IMR-90 (cell line): ENCODE measurements around the gene ZNF580. TPM values are rescaled to one million over a fixed set of nuclear protein-coding genes. Genes with fewer than 3 reads are reported as not detected.

Source experiments
- ATAC-seq: fragments of 200-7000 bp; cut with Tn5 transposase; 2 replicates; pipeline ENCODE4 v1.9.1; 2020; ENCODE audit warnings: low read depth, mild to moderate bottlenecking, moderate library complexity
- BruUV-seq: library from RNA; stranded (reverse); fragments of 400-500 nt; replicated peaks from 2 replicates; lab custom pipeline; 2021; lab: Mats Ljungman, UMichigan
- CTCF ChIA-PET: fragments of 300-600 bp; formaldehyde crosslinking; extraction: SDS; loops from one replicate; lab custom pipeline; 2021; ENCODE audit warnings: antibody characterized with exemption; lab: Yijun Ruan, JAX
- POLR2A ChIA-PET: fragments of 300-600 bp; sonication (Branson Sonifier 250); formaldehyde crosslinking; loops from one replicate; lab custom pipeline; 2022; ENCODE audit warnings: antibody characterized with exemption; ENCODE audit not compliant: unreplicated experiment; lab: Charles Lee
- DNase-seq: peaks from one replicate; pipeline ENCODE4 v3.0.0; 2013
- H2AFZ ChIP-seq: replicated peaks from 2 replicates; pipeline ENCODE3; 2013; ENCODE audit warnings: low read length, mild to moderate bottlenecking; ENCODE audit not compliant: poor library complexity
- H2AK5ac ChIP-seq: 2 replicates; pipeline ENCODE4 v1.6.1; 2013; ENCODE audit warnings: low read depth, low read length, inconsistent platforms
- H2AK9ac ChIP-seq: replicated peaks from 2 replicates; pipeline ENCODE3; 2013; ENCODE audit warnings: mild to moderate bottlenecking, low read depth, low read length, moderate library complexity; ENCODE audit not compliant: poor library complexity
- H2BK120ac ChIP-seq: 2 replicates; pipeline ENCODE4 v1.6.1; 2013; ENCODE audit warnings: low read depth, low read length, inconsistent platforms
- H2BK15ac ChIP-seq: 3 replicates; pipeline ENCODE4 v1.6.1; 2013; ENCODE audit warnings: low read depth, low read length, inconsistent platforms
- H2BK20ac ChIP-seq: 2 replicates; pipeline ENCODE4 v1.6.1; 2013; ENCODE audit warnings: low read depth, mild to moderate bottlenecking, inconsistent platforms, low read length, moderate library complexity
- H2BK5ac ChIP-seq: 2 replicates; pipeline ENCODE4 v1.6.1; 2013; ENCODE audit warnings: mild to moderate bottlenecking, low read depth, low read length, inconsistent platforms; ENCODE audit not compliant: poor library complexity, severe bottlenecking
- H3K14ac ChIP-seq: replicated peaks from 2 replicates; pipeline ENCODE4 v1.6.1; 2013; ENCODE audit warnings: low read depth, low read length, inconsistent platforms
- H3K18ac ChIP-seq: 2 replicates; pipeline ENCODE4 v1.6.1; 2013; ENCODE audit warnings: low read depth, low read length, control low read depth
- H3K23ac ChIP-seq: 2 replicates; pipeline ENCODE4 v1.6.1; 2013; ENCODE audit warnings: low read depth, low read length, inconsistent platforms
- H3K27ac ChIP-seq: 2 replicates; pipeline ENCODE4 v1.5.1; 2013; ENCODE audit warnings: mild to moderate bottlenecking, control low read depth, low read length; ENCODE audit not compliant: insufficient read depth
- H3K27me3 ChIP-seq: 2 replicates; pipeline ENCODE4 v1.6.1; 2013; ENCODE audit warnings: low read length; ENCODE audit not compliant: control insufficient read depth, insufficient read depth
- H3K36me3 ChIP-seq: 2 replicates; pipeline ENCODE4 v1.6.1; 2013; ENCODE audit warnings: low read length, mixed read lengths; ENCODE audit not compliant: control insufficient read depth, insufficient read depth
- H3K4ac ChIP-seq: 2 replicates; pipeline ENCODE4 v1.6.1; 2013; ENCODE audit warnings: low read depth, low read length, inconsistent platforms
- H3K4me1 ChIP-seq: 2 replicates; pipeline ENCODE4 v1.6.1; 2013; ENCODE audit warnings: low read length, mixed read lengths; ENCODE audit not compliant: control insufficient read depth, insufficient read depth
- H3K4me2 ChIP-seq: 2 replicates; pipeline ENCODE4 v1.6.1; 2013; ENCODE audit warnings: low read depth, mild to moderate bottlenecking, control low read depth, low read length, moderate library complexity
- H3K4me3 ChIP-seq: 2 replicates; pipeline ENCODE4 v1.5.1; 2013; ENCODE audit warnings: low read depth, mild to moderate bottlenecking, control low read depth, low read length, moderate library complexity; ENCODE audit not compliant: insufficient read depth
- H3K56ac ChIP-seq: 2 replicates; pipeline ENCODE4 v1.6.1; 2013; ENCODE audit warnings: low read length, inconsistent platforms; ENCODE audit not compliant: insufficient read depth; ENCODE audit errors: extremely low read depth
- H3K79me1 ChIP-seq, 2 experiments: 2 replicates each; pipeline ENCODE4 v1.6.1; 2013; ENCODE audit warnings: low read length in 2 of 2, inconsistent platforms in 1 of 2, low read depth in 1 of 2
- H3K9ac ChIP-seq: 2 replicates; pipeline ENCODE4 v1.6.1; 2013; ENCODE audit warnings: low read depth, low read length, control low read depth
- H3K9me1 ChIP-seq: 2 replicates; pipeline ENCODE4 v1.6.1; 2013; ENCODE audit warnings: low read length, inconsistent platforms; ENCODE audit not compliant: insufficient read depth
- H3K9me3 ChIP-seq: 2 replicates; pipeline ENCODE4 v1.6.1; 2013; ENCODE audit warnings: low read length; ENCODE audit not compliant: control insufficient read depth, insufficient read depth
- H4K20me1 ChIP-seq: 2 replicates; pipeline ENCODE4 v1.6.1; 2013; ENCODE audit warnings: low read length, inconsistent platforms; ENCODE audit not compliant: insufficient read depth
- H4K5ac ChIP-seq: 2 replicates; pipeline ENCODE4 v1.6.1; 2013; ENCODE audit warnings: mild to moderate bottlenecking, low read depth, low read length, control low read depth
- H4K8ac ChIP-seq, 2 experiments: 2 replicates each; pipeline ENCODE4 v1.6.1; 2013; ENCODE audit warnings: low read depth in 2 of 2, low read length in 2 of 2, control low read depth in 1 of 2, inconsistent platforms in 1 of 2
- H4K91ac ChIP-seq: 2 replicates; pipeline ENCODE4 v1.6.1; 2013; ENCODE audit warnings: low read depth, low read length, inconsistent platforms; ENCODE audit not compliant: insufficient read depth
- CEBPB ChIP-seq: IDR thresholded peaks from 2 replicates; pipeline ENCODE4 v1.6.1; 2012; ENCODE audit warnings: low read depth, low read length, improper control_type of control experiment
- CTCF ChIP-seq: conservative IDR thresholded peaks from 2 replicates; pipeline ENCODE4 v1.5.1; 2012; ENCODE audit warnings: mild to moderate bottlenecking, low read depth, low read length, improper control_type of control experiment
- ELK1 ChIP-seq: fragments of 150-350 bp; IDR thresholded peaks from 2 replicates; pipeline ENCODE4 v1.6.1; 2016; ENCODE audit warnings: low read depth, mild to moderate bottlenecking, low read length, moderate library complexity, borderline replicate concordance
- MAFK ChIP-seq: IDR thresholded peaks from 2 replicates; pipeline ENCODE4 v1.6.1; 2012; ENCODE audit warnings: low read depth, low read length, improper control_type of control experiment
- MAZ ChIP-seq: IDR thresholded peaks from 2 replicates; pipeline ENCODE4 v1.6.1; 2012; ENCODE audit warnings: low read depth, mild to moderate bottlenecking, low read length, improper control_type of control experiment, moderate library complexity, borderline replicate concordance
- NFE2L2 ChIP-seq: fragments of 150-350 bp; IDR thresholded peaks from 2 replicates; pipeline ENCODE4 v1.6.1; 2016; ENCODE audit warnings: low read depth, mild to moderate bottlenecking, low read length
- RAD21 ChIP-seq: IDR thresholded peaks from 2 replicates; pipeline ENCODE4 v1.6.1; 2012; ENCODE audit warnings: low read length, improper control_type of control experiment
- SMC3 ChIP-seq: fragments of 150-350 bp; IDR thresholded peaks from 2 replicates; pipeline ENCODE4 v1.6.1; 2016; ENCODE audit warnings: low read depth, mild to moderate bottlenecking, antibody characterized with exemption, low read length, moderate library complexity
- WGBS, 2 experiments: methylation state at CpG; one replicate each; pipeline versions ENCODE4 v1.1.5 to v1.1.7; 2013; ENCODE audit warnings: missing lambda C conversion rate in 2 of 2; ENCODE audit not compliant: insufficient read length in 1 of 2; ENCODE audit errors: extremely low coverage in 2 of 2; 5-methylcytosine and 5-hydroxymethylcytosine counted together
- dilution Hi-C: fragments of 300-500 bp; cut with HindIII; formaldehyde crosslinking; loops from one replicate; pipeline ENCODE4 v1.14.3; 2018; ENCODE audit warnings: low sequenced_read_pairs; ENCODE audit not compliant: unreplicated experiment
- in situ Hi-C: fragments of 300-500 bp; cut with MboI; formaldehyde crosslinking; loops from 3 replicates; pipeline ENCODE4 v1.14.3; 2019; ENCODE audit warnings: low sequenced_read_pairs, inconsistent platforms, mixed read lengths
- intact Hi-C: fragments of 100-400 bp; cut with micrococcal nuclease; formaldehyde crosslinking; loops from 2 replicates; pipeline ENCODE4 v1.10.0; 2022
- polyA plus RNA-seq, 3 experiments: library from polyadenylated mRNA; depleted of rRNA; stranded (reverse); fragments of >200 nt; gene quantifications; 2 replicates each; pipeline ENCODE4 v1.2.3, GENCODE V29; 2012; ENCODE audit warnings: low replicate concordance in 1 of 3
- total RNA-seq: library from RNA; depleted of rRNA; stranded (reverse); fragments of >200 nt; gene quantifications from 2 replicates; pipeline ENCODE4 v1.2.3, GENCODE V29; 2012

Gene ZNF580
- total and polyA plus RNA-seq, 2 of the 4 experiments (the other 2 are of a cell fraction), result 1.4 to 36.9 TPM

- 91 to 100% methylated on average over 3 to 11 of the region's 43 CpGs for WGBS, 2 experiments
- no peak overlapping the region for H4K8ac ChIP-seq
- no peak overlapping the region for H3K9ac ChIP-seq
- H3K79me1 ChIP-seq, result peaks cover 19 to 53% of the 10 kb centered on the region in 2 experiments
- H3K9me3 ChIP-seq, result no peaks in the 10 kb centered on the region
- H4K91ac ChIP-seq, result no peak overlapping the region
- H2AK5ac ChIP-seq, result no peak overlapping the region
- no peak overlapping the region for H3K56ac ChIP-seq
- H4K5ac ChIP-seq, result no peak overlapping the region
- no peak overlapping the region for H2BK20ac ChIP-seq
- H3K27ac ChIP-seq, result no peak overlapping the region
- DNase-seq, result no peak
- H2AK9ac ChIP-seq, result peak overlapping the region; percentile 7
- no peaks in the 10 kb centered on the region for H3K27me3 ChIP-seq
- H2AFZ ChIP-seq, result no peak overlapping the region
- intact Hi-C loops (no loop called here), dilution Hi-C loops (no loop called here), in situ Hi-C loops (loop anchor here (25.0 kb wide), 2 partner anchors 1207 to 1532 kb away; partner anchors contain the start of genes CDC42EP5, CNOT3 and LENG9)
- H2BK15ac ChIP-seq, result no peak overlapping the region
- peaks cover 78% of the 10 kb centered on the region for H4K20me1 ChIP-seq
- H3K36me3 ChIP-seq, result peaks cover 58% of the 10 kb centered on the region
- H3K14ac ChIP-seq, result no peak overlapping the region
- H3K4me2 ChIP-seq, result no peak overlapping the region
- H3K23ac ChIP-seq, result no peak overlapping the region
- BruUV-seq, result no TSS peak
- no peak overlapping the region for H2BK5ac ChIP-seq
- H3K18ac ChIP-seq, result no peak overlapping the region
- no peaks in the 10 kb centered on the region for H3K9me1 ChIP-seq
- no peak overlapping the region for H2BK120ac ChIP-seq
- 0 out of 2 replicates have a peak, but pooled peaks cover 2% of the 10 kb centered on the region for H3K4me1 ChIP-seq
- TF ChIP-seq ELK1, result no peak
- no peak for TF ChIP-seq MAFK
- TF ChIP-seq CEBPB, result no peak
- no peak for TF ChIP-seq NFE2L2
- no peak for TF ChIP-seq RAD21
- TF ChIP-seq CTCF, result no peak
- TF ChIP-seq SMC3, result no peak
- TF ChIP-seq MAZ, result no peak
- CTCF ChIA-PET, result no interaction called here
- POLR2A ChIA-PET, result no interaction called here
- H3K4me3 ChIP-seq, result no peak overlapping the region
- H3K4ac ChIP-seq, result no peak overlapping the region
- ATAC-seq, result no peak
Observed at GRCh38 chr19:55669418-55670279, 28.8 kb downstream of the ZNF580 start.
